Measurements from ENCODE around the gene EDNRB.
"Not testable (repeated sequence)": the region's sequence is repeated elsewhere in the genome, so short reads cannot be mapped to it uniquely, and the experiment has no call there.

Gene EDNRB

DNA sequence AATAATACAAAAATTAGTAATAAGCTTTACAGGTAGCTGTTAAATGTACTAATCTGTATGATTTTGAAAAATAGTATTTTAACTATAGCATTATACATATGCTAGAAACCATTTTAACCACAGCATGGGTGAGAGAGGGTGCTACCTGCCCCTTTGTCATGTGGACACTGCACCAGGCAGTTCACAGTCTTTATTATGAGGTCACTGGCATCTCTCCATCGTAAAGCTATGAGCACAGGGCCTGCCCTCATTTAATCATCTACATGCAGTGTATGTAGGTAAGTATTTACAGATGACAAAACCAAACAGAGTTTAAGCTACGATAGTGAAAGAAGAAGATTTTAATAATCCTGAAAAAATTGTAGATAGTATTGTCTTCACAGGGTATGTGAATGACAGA lies 21.7 kb downstream of the EDNRB start:
- DNase-seq (ENCODE audit: low read depth in 2 of 3, low spot score in 1 of 3): no peak

DNA sequence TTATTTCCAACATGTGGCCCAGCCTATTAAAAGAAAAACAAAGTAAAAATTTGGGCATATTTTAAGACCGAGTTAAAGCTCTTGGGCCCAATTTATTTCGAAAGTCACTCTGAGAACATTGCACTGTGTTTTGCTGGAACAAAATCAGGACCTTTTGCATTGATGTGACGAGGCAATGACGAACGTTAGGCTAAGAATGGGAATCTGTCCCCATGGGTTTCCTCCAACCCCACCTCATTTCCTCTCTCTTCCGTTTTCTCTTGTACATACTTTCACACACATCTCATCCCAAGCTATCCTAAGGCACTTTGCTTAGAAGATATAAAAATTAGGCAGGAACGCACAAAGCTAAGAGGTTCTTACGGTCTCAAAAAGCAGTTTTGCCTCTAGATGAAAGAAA lies 22.1 kb downstream of the EDNRB start:
- DNase-seq (ENCODE audit: low read depth in 2 of 3, low spot score in 1 of 3): no peak

DNA sequence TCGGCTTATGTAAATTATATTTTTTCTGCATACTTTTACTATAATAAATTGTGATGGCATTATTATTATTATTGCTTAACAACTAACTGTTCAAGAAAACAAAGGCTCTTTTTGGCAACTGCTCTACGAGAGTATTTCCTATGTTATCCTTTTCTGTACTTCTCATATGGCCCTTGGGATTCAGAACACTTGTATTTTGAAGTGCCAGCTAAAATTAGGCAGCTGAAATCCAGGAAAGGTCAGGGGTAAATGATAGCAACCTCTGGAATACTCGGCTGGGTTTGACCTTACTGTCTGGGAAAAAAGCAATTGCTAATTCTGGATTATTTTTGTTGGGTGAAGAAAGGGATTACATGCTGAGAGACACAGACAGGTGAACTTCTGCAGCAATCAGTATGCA lies 23.9 kb downstream of the EDNRB start:
- no peak for DNase-seq (ENCODE audit: low read depth in 2 of 3, low spot score in 1 of 3)

DNA sequence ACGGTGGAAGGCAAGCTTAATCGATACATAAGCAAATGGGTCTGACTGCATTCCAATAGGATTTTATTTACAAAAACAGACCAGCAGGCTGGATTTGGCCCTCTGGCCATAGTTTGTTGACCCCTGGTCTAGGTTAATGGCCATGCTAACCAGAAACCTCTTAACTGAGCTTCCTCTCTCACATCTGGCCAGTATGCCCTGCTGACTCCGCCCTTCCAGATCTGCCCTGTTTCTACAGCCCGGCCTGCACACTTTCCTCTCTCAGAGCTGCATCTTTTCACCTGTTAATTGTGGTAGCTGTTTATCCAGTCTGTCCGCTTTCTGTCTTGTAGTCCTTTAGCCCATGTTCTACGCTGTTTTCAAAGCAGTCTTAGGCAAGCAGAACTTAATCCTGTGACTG lies 25.6 kb downstream of the EDNRB start:
- DNase-seq (ENCODE audit: low read depth in 2 of 3, low spot score in 1 of 3): no peak

DNA sequence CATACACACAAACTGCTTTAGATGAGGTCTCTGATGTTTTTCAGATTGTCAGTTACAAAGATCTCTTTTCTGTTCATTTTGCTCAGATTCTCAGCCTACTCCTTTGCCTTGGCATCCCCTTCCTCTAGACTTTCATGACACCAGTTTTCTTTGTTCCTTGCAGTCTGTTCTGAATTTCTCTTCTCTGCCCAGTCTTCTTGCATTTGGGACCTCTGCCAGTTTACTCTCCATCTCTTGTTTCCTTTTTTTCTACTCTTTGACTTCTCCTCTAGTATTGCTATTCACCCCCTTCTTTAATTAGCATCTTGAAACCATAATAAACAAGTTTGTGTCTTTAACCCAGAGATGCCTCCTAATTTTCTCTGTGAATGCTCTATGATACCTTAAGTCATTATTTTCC lies 26.1 kb downstream of the EDNRB start:
- no peak for DNase-seq (ENCODE audit: low read depth in 2 of 3, low spot score in 1 of 3)

DNA sequence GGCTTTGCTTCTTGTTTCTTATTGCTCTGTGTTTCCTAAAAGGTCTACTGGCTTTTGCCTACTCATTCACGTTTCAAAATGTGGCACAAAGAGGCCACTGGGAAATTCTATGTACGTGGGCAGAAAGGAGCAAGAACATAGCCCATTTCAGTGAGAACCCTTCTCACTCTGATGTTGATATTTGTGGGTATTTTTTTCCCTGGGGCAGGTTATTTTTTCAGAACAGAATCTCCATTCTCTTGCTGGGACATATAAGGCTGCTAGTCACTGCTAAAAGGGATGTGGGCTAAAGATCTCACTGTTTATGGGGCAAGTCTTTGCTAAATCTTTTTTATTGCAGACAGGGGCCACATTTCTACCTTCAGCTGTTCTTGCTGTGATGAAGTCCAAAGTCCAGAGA lies 27.1 kb downstream of the EDNRB start:
- no peak for DNase-seq (ENCODE audit: low read depth in 2 of 3, low spot score in 1 of 3)

DNA sequence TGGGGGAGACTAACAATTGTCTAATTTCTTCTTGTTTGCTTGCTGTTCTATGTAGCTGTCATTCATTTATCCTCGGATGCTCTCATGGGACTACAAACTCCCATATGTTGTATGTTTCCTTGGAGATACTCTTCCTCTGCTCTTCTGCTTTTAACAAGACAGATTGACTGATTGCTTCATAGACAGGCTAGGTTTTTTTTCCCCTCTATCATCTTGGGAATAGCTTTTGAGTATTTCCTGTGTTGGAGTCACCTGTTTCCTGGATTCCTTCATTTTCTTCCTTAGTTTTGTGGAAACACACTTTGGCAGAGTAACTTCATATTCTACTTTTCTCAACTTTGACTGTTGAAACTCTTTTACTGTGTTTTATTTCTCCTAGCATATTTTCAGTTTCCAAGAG lies 27.6 kb downstream of the EDNRB start:
- DNase-seq (ENCODE audit: low read depth in 2 of 3, low spot score in 1 of 3): no peak

DNA sequence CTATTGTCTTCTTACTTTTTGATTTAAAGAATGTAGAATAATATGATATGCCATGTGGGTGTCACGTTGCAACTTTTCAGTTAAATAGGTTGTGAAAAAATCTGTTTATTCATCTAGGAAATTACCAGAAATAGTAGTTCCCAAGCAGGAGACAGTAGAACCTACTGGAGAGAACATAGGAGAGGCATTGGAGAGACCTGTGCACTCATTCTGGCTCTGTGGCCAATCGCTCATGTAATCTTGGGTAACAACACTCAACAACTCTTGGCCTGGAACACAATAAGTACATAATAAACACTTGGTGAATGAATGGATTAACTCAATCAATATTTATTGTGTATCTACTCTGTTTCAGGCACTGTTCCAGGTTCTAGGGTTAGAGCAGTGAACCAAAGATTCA lies 35.3 kb downstream of the EDNRB start:
- no peak for DNase-seq (ENCODE audit: low read depth in 2 of 3, low spot score in 1 of 3)

DNA sequence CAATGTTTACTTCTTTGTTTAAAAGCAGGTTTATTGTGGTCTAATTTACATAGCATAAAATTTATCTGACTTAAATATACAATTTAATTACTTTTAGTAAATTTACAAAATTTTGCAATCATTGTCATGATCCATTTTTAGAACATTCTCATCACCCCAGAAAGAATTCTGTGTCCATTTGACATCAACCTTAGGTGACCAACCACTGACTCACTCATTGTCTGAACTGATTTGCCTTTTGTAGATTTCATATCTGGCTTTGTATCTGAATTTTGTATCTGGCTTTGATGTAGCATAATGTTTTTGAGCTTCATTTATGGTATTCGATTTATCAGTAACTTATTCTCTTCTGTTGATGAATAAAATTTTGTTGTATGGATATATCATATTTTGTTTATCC lies 40.4 kb downstream of the EDNRB start:
- DNase-seq (ENCODE audit: low read depth in 2 of 3, low spot score in 1 of 3): no peak

DNA sequence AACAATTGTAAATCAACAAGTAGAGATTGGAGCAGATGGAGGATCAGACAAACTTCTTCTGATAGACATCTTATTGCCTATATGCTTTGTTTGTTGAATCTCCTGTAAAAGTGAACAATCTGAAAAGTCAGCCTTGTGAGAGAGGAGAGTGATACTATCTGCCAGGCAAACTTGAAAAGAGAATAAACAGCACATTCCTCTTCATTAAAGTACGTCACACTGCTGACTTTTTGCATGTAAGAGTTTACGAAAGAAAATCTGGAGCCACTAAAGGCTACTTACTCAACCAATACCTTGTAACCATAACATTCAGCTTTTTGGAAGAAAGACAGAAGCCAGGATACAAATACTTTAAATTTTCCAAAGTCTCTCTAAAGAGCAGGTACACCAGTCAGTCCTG lies 42.5 kb downstream of the EDNRB start:
- DNase-seq (ENCODE audit: low read depth in 2 of 3, low spot score in 1 of 3): no peak

DNA sequence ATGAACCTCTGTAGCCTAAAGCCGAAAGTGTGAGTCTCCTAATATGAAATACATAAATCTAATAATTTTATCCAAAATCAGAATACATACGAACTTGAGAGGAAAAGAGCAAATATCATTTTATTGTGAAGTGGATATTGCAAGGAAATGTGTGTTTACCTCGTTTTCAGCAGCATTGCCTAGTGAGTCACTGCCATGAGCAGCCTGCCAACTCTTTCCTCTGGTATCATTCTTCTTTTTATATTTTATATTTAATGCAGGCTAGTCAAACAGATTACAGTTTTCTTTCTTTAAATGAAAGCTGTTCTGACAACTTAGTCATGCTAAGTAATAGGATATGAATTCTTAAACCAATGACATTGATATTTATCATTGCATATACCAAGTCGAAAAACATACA lies 44.2 kb downstream of the EDNRB start:
- DNase-seq (ENCODE audit: low read depth in 2 of 3, low spot score in 1 of 3): no peak

DNA sequence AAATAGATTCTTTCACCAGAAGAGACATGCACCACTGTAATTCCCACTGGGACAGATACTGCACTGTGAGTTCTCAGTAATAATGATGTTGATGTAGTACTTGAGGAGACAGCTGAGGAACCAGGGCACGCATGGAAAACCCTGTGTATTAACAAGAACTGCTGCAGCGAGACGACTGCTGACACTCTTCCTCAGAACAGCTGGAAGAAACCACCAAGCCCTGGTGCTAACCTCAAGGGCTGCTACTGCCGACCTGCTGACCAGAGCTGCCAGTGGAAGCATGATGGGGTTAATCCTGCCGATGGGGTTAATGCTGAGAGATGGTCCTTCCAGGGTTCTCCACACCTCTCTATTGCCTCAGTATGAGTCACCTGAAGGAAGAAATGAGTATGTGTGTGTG lies 45.6 kb downstream of the EDNRB start:
- no peak for DNase-seq (ENCODE audit: low read depth in 2 of 3, low spot score in 1 of 3)

DNA sequence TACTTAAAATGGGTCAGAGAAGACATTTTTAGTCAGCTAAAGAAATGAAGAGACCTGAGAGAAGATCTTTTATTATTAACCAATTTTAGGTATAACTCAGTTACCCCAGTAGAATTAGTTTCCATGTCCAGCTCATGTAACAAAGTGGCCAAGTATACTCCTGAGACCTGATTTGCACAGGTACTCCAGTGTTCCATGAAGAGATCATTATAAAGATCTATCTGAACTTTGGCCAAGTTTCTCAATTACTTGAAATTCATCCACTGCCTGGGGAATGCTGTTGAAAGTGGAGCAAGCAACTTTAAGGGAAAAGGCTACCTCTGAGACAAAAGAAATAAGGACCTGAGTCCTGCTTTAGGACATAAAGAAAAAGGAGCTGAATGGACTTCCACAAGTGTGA lies 47.0 kb downstream of the EDNRB start:
- DNase-seq (ENCODE audit: low read depth in 2 of 3, low spot score in 1 of 3): no peak

DNA sequence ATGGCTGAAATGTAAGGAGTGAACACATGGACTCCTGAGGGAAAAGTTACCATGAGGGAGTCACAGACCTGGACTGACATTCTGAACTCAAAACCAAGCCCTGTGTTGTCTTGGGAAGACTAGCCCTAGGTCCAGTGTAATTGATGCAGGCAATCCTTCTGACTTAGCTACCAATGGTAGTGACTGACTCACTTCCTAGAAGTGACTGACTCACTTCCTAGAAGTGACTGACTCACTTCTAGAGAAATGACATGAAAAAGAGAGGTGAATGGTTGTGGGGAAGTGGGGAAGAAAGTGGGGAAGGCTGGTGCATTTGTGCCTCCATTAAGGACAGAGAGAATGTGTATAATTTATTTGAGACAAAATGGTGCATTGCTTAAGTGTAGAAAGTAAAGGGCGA lies 49.9 kb downstream of the EDNRB start:
- no peak for DNase-seq (ENCODE audit: low read depth in 2 of 3, low spot score in 1 of 3)

DNA sequence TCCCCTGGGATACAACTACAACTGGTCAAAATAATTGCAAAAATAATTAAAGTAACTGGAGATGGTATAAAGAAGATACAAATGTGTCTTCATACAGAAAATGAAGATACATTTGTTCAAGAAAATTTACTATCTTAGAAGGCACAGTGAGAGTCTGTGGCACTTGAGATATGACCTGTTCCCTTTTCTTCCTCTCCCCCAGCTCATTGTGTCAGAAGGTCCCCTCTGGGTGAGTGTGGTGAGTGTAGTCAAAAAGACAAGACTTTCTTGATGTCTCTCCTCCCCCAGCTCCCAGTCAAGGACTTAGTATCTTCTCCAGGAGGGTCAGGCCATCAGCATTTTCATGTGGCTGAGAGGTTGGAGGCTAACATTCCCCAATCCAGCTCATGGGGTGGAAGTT lies 51.7 kb downstream of the EDNRB start:
- DNase-seq (ENCODE audit: low read depth in 2 of 3, low spot score in 1 of 3): no peak

DNA sequence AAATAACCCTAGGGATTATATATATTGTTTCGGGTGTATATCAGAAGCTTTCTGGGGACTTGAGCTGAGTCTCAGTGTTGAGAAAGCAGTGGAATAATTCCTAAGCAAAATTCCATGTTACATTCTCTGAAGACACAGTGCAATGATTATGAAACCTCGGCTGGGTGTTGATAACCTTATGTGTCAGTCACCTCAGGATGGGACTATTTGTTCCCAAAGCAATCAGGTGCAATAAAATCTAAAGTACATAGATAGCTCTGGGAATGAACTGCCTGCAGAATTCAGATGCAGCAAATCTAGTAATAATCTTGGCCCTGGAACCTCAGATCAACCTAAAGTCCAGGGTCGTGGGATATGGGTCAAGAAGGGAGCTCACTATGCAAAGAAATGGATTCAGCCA lies 53.0 kb downstream of the EDNRB start:
- no peak for DNase-seq (ENCODE audit: low read depth in 2 of 3, low spot score in 1 of 3)

DNA sequence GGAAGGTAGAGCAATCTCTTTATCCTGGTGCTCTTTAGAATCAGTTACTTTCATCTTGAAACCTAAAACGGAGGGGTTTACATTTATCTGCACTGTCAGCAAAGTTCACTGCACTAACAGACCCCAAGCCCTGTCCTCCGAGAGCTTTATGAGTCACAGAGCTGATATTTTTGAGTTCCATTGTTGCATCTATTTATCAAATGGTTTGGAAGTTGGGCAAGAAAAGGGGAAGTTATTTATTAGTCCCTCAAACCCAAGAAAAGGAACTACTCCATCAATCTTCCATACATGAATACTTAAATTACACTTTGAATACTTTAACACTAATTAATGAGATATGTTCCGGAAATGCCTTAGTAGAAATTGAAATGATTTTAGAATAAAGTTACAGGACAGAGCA lies 55.5 kb downstream of the EDNRB start:
- no peak for DNase-seq (ENCODE audit: low read depth in 2 of 3, low spot score in 1 of 3)

DNA sequence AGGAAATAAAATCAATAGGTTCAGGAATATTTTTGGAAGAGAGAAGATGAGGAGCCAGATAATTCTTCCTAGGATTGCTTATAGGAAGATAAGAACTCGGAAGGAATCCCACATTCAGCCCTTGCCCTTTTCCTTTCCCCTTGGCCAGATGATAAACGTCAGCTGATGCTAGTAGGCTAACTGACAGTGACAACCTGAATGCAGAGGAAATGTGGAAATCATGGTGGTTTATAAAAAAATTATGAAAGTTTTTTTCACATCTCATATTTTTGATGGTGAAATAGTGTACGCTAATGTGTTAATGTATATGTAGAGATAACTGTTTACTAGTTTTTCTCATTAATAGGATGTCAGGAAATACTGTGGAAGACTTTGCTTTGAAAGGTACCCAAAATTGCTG lies 56.9 kb downstream of the EDNRB start:
- DNase-seq (ENCODE audit: low read depth in 2 of 3, low spot score in 1 of 3): no peak

DNA sequence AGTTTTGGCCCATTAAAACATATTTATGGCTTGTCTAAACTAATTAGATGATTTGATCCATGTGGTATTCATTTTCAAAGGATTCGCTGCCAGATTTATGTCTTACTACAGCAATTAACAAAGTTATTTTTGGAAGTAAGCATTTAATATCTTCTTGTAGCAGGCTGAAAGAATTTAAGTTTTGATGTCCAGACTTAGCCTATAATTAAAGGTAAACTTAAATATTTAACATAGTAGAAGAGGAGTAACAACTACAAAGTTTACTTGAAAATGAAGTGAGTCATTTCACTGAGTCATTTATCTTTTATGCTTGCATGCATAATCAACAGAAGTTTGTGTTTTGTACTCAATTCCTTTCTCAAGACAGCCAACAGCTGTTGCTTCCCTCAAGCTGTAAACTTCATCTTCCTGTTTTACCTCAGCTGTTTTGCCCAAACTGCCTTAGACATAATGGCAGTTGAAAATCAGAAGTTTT lies 58.1 kb downstream of the EDNRB start:
- no peak for DNase-seq (ENCODE audit: low read depth in 2 of 3, low spot score in 1 of 3)

DNA sequence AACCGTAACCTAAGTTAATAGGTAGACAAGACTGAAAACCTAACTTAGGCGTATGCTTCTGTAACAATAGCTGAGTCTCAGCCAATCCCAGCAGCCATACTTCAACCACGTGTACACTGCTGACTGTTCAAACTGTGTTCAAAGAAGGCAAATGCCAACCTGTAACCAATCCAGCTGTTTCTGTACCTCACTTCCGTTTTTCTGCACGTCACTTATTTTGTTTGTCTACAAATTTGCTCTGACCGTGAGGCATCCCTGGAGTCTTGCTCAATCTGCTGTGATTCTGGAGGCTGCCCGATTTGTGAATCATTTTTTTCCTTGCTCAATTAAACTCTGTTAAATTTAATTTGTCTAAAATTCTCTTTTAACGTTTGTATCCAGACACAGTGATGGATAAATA lies 59.2 kb downstream of the EDNRB start:
- DNase-seq (ENCODE audit: low read depth in 2 of 3, low spot score in 1 of 3): no peak

DNA sequence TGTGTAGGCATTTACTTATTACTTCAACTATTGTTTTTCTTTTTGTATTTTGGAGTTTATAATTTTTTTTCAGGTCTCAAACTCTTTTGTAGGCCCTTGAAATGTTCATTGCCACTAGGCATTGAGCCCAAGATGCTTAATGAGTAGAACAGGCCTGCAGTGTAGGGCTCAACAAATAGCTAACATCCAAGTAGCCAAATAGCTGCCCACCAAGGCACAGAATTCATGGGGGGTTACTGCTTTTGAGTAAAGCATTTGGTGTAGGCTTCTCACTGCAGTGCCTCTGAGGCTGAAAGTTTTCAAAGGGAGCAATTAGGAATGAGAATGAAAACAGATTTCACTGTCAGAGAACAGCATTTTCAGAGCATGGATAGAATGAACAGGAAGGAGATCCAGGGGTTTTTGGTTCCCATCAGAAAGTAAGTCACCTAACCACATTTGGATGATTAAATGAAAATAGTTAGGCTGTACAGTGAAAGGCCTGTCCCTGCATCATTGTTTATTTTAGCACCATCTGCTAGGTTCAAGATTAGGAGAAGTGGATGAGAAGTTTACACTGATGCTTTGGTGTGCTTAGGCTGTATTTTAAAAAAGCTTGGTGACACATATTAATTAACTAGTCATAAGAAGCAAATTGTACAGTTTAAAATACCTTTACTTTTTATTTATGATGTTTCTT lies 61.0 kb downstream of the EDNRB start:
- no peak for DNase-seq (ENCODE audit: low read depth in 2 of 3, low spot score in 1 of 3)

DNA sequence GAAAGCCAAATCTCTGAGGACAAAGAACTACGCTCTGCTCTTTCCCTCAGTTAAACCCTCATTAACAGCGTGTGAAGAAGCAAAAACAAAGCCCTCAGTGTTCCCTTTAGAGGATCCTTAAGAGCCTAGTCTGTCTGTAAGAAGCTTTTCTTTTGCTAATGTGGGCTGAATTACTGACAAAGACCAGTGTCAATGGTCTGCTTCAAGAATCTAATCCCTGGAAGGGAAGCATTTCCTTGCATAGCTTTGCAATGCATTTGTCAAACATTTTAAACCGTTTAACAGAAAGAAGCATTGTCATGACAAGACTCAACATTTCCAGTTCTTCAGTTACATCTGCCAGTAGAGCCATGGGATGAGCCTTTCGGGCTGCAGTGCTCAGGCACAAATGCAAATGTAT lies 64.9 kb downstream of the EDNRB start:
- DNase-seq (ENCODE audit: low read depth in 2 of 3, low spot score in 1 of 3): no peak

DNA sequence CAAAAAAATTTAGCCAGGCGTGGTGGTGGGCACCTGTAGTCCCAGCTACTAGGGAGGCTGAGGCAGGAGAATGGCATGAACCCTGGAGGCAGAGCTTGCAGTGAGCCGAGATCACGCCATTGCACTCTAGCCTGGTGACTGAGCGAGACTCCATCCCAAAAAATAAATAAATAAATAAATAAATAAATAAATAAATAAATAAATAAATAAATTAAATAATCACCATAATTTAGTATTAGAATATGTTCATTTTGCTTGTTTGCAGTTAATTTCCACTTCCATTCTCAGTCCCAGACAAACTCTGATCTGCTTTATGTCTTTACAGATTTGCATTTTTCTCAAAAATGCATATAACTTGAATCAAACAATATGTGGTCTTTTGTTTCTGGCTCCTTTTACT lies 70.6 kb downstream of the EDNRB start:
- not testable (repeated sequence) for DNase-seq (ENCODE audit: low read depth in 2 of 3, low spot score in 1 of 3)

DNA sequence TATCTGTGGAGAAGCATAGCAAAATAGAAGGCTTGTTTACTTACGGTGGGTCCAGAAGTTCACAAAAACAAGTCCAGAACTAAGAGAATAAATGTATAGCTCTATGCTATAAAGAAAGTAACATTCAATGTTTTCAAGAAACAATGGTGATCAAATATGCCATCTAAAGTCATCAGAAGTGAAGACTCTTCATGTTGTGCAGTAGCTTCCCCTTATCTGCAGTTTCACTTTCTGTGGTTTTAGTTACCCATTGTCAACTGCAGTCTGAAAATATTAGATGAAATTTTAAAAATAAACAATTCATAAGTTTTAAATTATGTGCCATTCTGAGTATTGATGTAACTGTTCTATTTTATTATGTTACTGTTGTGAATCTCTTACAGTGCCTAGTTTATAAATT lies 72.5 kb downstream of the EDNRB start:
- no peak for DNase-seq (ENCODE audit: low read depth in 2 of 3, low spot score in 1 of 3)

All from stimulated activated CD4-positive, alpha-beta T cell treated with anti-CD3 and anti-CD28 coated beads, Interleukin-12 subunit alpha, Interleukin-12 subunit beta, amount 100 ng/mL, for 48 hours (primary cell).